HG03045 (cell line): Measurements from ENCODE around the gene CLDND2.

ENCODE experiments used
- ATAC-seq: cut with Tn5 transposase; IDR thresholded peaks from one replicate; pipeline ENCODE4 v1.9.1; 2021; ENCODE audit warnings: mild to moderate bottlenecking, moderate library complexity; ENCODE audit not compliant: unreplicated experiment

The CLDND2 gene

GRCh38 chr19:51337141-51337860 lies 31.5 kb downstream of the CLDND2 start:
- ATAC-seq, result no peak

GRCh38 chr19:51333836-51334460 lies 34.9 kb downstream of the CLDND2 start:
- no peak for ATAC-seq

- no peak for ATAC-seq
Measured at GRCh38 chr19:51331716-51332115, 37.1 kb downstream of the CLDND2 start.

GRCh38 chr19:51331193-51331592 lies 37.6 kb downstream of the CLDND2 start:
- no peak for ATAC-seq

GRCh38 chr19:51330366-51330765 lies 38.4 kb downstream of the CLDND2 start:
- no peak for ATAC-seq

- ATAC-seq, result no peak
Measured at GRCh38 chr19:51329411-51329810, 39.4 kb downstream of the CLDND2 start.

GRCh38 chr19:51327066-51328001 lies 41.5 kb downstream of the CLDND2 start:
- ATAC-seq, result no peak

GRCh38 chr19:51326216-51327065 lies 42.4 kb downstream of the CLDND2 start:
- ATAC-seq, result no peak

- no peak for ATAC-seq
Measured at GRCh38 chr19:51325161-51325976, 43.4 kb downstream of the CLDND2 start.

GRCh38 chr19:51324167-51324481 lies 44.7 kb downstream of the CLDND2 start:
- no peak for ATAC-seq

- no peak for ATAC-seq
Measured at GRCh38 chr19:51323481-51324166, 45.2 kb downstream of the CLDND2 start.

- no peak for ATAC-seq
Measured at GRCh38 chr19:51321799-51322198, 47.0 kb downstream of the CLDND2 start.

- ATAC-seq, result no peak
Measured at GRCh38 chr19:51320280-51320657, 48.5 kb downstream of the CLDND2 start.

- no peak for ATAC-seq
Measured at GRCh38 chr19:51319649-51320279, 49.0 kb downstream of the CLDND2 start.

- ATAC-seq, result no peak
Measured at GRCh38 chr19:51318687-51319648, 49.8 kb downstream of the CLDND2 start.

GRCh38 chr19:51317968-51318367 lies 50.8 kb downstream of the CLDND2 start:
- no peak for ATAC-seq

GRCh38 chr19:51317376-51317775 lies 51.4 kb downstream of the CLDND2 start:
- ATAC-seq, result no peak
